ENCODE measurements around the gene NOG.

The NOG gene

GRCh38 chr17:56599566-56599965 lies 6.1 kb downstream of the NOG start:
- TF ChIP-seq EZH2phosphoT487 (IDR thresholded peaks at IDR 0.05; ENCODE audit: borderline replicate concordance, low read length): no peak
- TF ChIP-seq, protein P1, sequence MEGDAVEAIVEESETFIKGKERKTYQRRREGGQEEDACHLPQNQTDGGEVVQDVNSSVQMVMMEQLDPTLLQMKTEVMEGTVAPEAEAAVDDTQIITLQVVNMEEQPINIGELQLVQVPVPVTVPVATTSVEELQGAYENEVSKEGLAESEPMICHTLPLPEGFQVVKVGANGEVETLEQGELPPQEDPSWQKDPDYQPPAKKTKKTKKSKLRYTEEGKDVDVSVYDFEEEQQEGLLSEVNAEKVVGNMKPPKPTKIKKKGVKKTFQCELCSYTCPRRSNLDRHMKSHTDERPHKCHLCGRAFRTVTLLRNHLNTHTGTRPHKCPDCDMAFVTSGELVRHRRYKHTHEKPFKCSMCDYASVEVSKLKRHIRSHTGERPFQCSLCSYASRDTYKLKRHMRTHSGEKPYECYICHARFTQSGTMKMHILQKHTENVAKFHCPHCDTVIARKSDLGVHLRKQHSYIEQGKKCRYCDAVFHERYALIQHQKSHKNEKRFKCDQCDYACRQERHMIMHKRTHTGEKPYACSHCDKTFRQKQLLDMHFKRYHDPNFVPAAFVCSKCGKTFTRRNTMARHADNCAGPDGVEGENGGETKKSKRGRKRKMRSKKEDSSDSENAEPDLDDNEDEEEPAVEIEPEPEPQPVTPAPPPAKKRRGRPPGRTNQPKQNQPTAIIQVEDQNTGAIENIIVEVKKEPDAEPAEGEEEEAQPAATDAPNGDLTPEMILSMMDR (IDR thresholded peaks at IDR 0.05; ENCODE audit: low read depth, low read length, poor library complexity, severe bottlenecking): no peak
- no peaks in the 10 kb centered on the region for H3K36me3 ChIP-seq (ENCODE audit: control insufficient read depth, low read length)
- H3K4me3 ChIP-seq (ENCODE audit: low read length): no peak overlapping the region
- H3K9me3 ChIP-seq (ENCODE audit: control insufficient read depth, insufficient read depth, low read length): no peaks in the 10 kb centered on the region
- no peaks in the 10 kb centered on the region for H3F3A ChIP-seq (ENCODE audit: control insufficient read depth, insufficient read depth)
- H3K9me2 ChIP-seq (replicated peaks; ENCODE audit: control insufficient read depth, low read length): no peaks in the 10 kb centered on the region
- no peak overlapping the region for H3K4me2 ChIP-seq (ENCODE audit: low read length)
- no peaks in the 10 kb centered on the region for H3K4me1 ChIP-seq (ENCODE audit: control insufficient read depth, low read length)
- no peak overlapping the region for H3K27ac ChIP-seq (ENCODE audit: low read depth, low read length)
- no peaks in the 10 kb centered on the region for H3K79me2 ChIP-seq (ENCODE audit: control insufficient read depth, low read length)
- peaks cover 16% of the 10 kb centered on the region for H3K27me3 ChIP-seq (ENCODE audit: control insufficient read depth, low read length)
- no peaks in the 10 kb centered on the region for H4K20me1 ChIP-seq (ENCODE audit: control insufficient read depth, insufficient read depth, low read depth, low read length)

GRCh38 chr17:56600256-56600655 lies 6.8 kb downstream of the NOG start:
- no peaks in the 10 kb centered on the region for H3K9me3 ChIP-seq (ENCODE audit: control insufficient read depth, insufficient read depth, low read length)
- no peaks in the 10 kb centered on the region for H3F3A ChIP-seq (ENCODE audit: control insufficient read depth, insufficient read depth)
- no peak overlapping the region for H3K4me2 ChIP-seq (ENCODE audit: low read length)
- H4K20me1 ChIP-seq (ENCODE audit: control insufficient read depth, insufficient read depth, low read depth, low read length): no peaks in the 10 kb centered on the region
- H3K79me2 ChIP-seq (ENCODE audit: control insufficient read depth, low read length): no peaks in the 10 kb centered on the region
- H3K4me1 ChIP-seq (ENCODE audit: control insufficient read depth, low read length): no peaks in the 10 kb centered on the region
- no peaks in the 10 kb centered on the region for H3K36me3 ChIP-seq (ENCODE audit: control insufficient read depth, low read length)
- H3K9me2 ChIP-seq (replicated peaks; ENCODE audit: control insufficient read depth, low read length): no peaks in the 10 kb centered on the region
- no peak overlapping the region for H3K27ac ChIP-seq (ENCODE audit: low read depth, low read length)
- TF ChIP-seq EZH2phosphoT487 (IDR thresholded peaks at IDR 0.05; ENCODE audit: borderline replicate concordance, low read length): no peak
- TF ChIP-seq, protein P1 (IDR thresholded peaks at IDR 0.05; ENCODE audit: low read depth, low read length, poor library complexity, severe bottlenecking): no peak
- peaks cover 10% of the 10 kb centered on the region for H3K27me3 ChIP-seq (ENCODE audit: control insufficient read depth, low read length)
- no peak overlapping the region for H3K4me3 ChIP-seq (ENCODE audit: low read length)

- Histone ChIP-seq H3K9me3 (ENCODE audit: control insufficient read depth, insufficient read depth, low read length) (no peaks in the 10 kb centered on the region), H4K20me1 (ENCODE audit: control insufficient read depth, insufficient read depth, low read depth, low read length) (no peaks in the 10 kb centered on the region), H3K27ac (ENCODE audit: low read depth, low read length) (no peak overlapping the region), H3K27me3 (ENCODE audit: control insufficient read depth, low read length) (no peaks in the 10 kb centered on the region), H3K36me3 (ENCODE audit: control insufficient read depth, low read length) (no peaks in the 10 kb centered on the region), H3K4me2 (ENCODE audit: low read length) (no peak overlapping the region), H3K9me2 (replicated peaks; ENCODE audit: control insufficient read depth, low read length) (no peaks in the 10 kb centered on the region), H3K4me3 (ENCODE audit: low read length) (no peak overlapping the region), H3K4me1 (ENCODE audit: control insufficient read depth, low read length) (no peaks in the 10 kb centered on the region), H3K79me2 (ENCODE audit: control insufficient read depth, low read length) (no peaks in the 10 kb centered on the region), H3F3A (ENCODE audit: control insufficient read depth, insufficient read depth) (no peaks in the 10 kb centered on the region)
- TF ChIP-seq, protein P1 (IDR thresholded peaks at IDR 0.05; ENCODE audit: low read depth, low read length, poor library complexity, severe bottlenecking): no peak
- no peak for TF ChIP-seq EZH2phosphoT487 (IDR thresholded peaks at IDR 0.05; ENCODE audit: borderline replicate concordance, low read length)
Observed at GRCh38 chr17:56601591-56601990, 8.1 kb downstream of the NOG start.
